CD4-positive, alpha-beta T cell (primary cell): ENCODE data around the gene TNS3. TPM values are rescaled to one million over a fixed set of nuclear protein-coding genes. Genes with fewer than 3 reads are reported as not detected.

Experiments
- ATAC-seq: fragments of 200-7000 bp; cut with Tn5 transposase; one replicate; pipeline ENCODE4 v1.10.0; 2022; ENCODE audit warnings: mild to moderate bottlenecking; ENCODE audit not compliant: poor library complexity
- CTCF ChIA-PET: fragments of 350-600 bp; sonication (Branson Sonifier 250); formaldehyde crosslinking; loops from one replicate; lab custom pipeline; 2021; ENCODE audit warnings: antibody characterized with exemption, inconsistent platforms; lab: Charles Lee
- POLR2A ChIA-PET: fragments of 350-600 bp; sonication (Branson Sonifier 250); formaldehyde crosslinking; loops from one replicate; lab custom pipeline; 2021; ENCODE audit warnings: antibody characterized with exemption, inconsistent platforms; lab: Charles Lee
- DNase-seq, 14 experiments: peaks; one replicate each; pipeline ENCODE4 v3.0.0-alpha.2; 2013 to 2020; ENCODE audit warnings: mixed read lengths in 2 of 14
- H3K27ac ChIP-seq, 2 donors: one replicate each; pipeline versions ENCODE4 v1.5.1 to v1.7.0; 2013; ENCODE audit warnings: low read length in 2 of 2, low read depth in 1 of 2, mild to moderate bottlenecking in 1 of 2
- H3K27me3 ChIP-seq, 2 experiments: 1 replicate in 1 of 2; 2 replicates in 1 of 2; pipeline versions ENCODE4 v1.6.1 to v1.7.0; 2013; ENCODE audit warnings: low read length in 2 of 2, control low read depth in 1 of 2, mild to moderate bottlenecking in 1 of 2, moderate library complexity in 1 of 2; ENCODE audit not compliant: insufficient read depth in 2 of 2, control insufficient read depth in 1 of 2
- H3K36me3 ChIP-seq: one replicate; pipeline ENCODE4 v1.6.1; 2013; ENCODE audit warnings: low read length, control low read depth; ENCODE audit not compliant: insufficient read depth
- H3K4me1 ChIP-seq: one replicate; pipeline ENCODE4 v1.6.1; 2013; ENCODE audit warnings: low read length, control low read depth; ENCODE audit not compliant: insufficient read depth
- H3K4me3 ChIP-seq: one replicate; pipeline ENCODE4 v1.5.1; 2013; ENCODE audit warnings: mild to moderate bottlenecking, low read length, moderate library complexity
- H3K9me3 ChIP-seq, 2 experiments: 1 replicate in 1 of 2; 2 replicates in 1 of 2; pipeline versions ENCODE4 v1.6.1 to v1.7.0; 2013; ENCODE audit warnings: low read length in 2 of 2, mild to moderate bottlenecking in 2 of 2, control low read depth in 1 of 2, moderate library complexity in 1 of 2; ENCODE audit not compliant: control insufficient read depth in 1 of 2, insufficient read depth in 1 of 2
- H3K27ac Mint-ChIP-seq: one replicate; pipeline ENCODE4 v1.8.0; 2020; ENCODE audit warnings: mixed read lengths
- H3K27me3 Mint-ChIP-seq: one replicate; pipeline ENCODE4 v1.8.0; 2021; ENCODE audit warnings: mixed read lengths
- H3K36me3 Mint-ChIP-seq: one replicate; pipeline ENCODE4 v1.8.0; 2021; ENCODE audit warnings: low read depth, mixed read lengths
- H3K4me1 Mint-ChIP-seq: one replicate; pipeline ENCODE4 v1.8.0; 2021; ENCODE audit warnings: low read depth, mixed read lengths
- H3K4me3 Mint-ChIP-seq: one replicate; pipeline ENCODE4 v1.8.0; 2020; ENCODE audit warnings: mild to moderate bottlenecking, mixed read lengths
- H3K9me3 Mint-ChIP-seq: one replicate; pipeline ENCODE4 v1.8.0; 2020; ENCODE audit warnings: mixed read lengths
- intact Hi-C, 2 experiments: fragments of 100-400 bp; cut with DNase I in 1 of 2; cut with micrococcal nuclease in 1 of 2; formaldehyde crosslinking; loops; one replicate each; pipeline versions ENCODE4 v1.15.1 to v1.9.0; 2023 to 2025; cut with DNase I, micrococcal nuclease
- total RNA-seq, 174 experiments: library from RNA in 2 of 174; stranded (reverse) in 2 of 174; gene quantifications; one replicate each; pipeline ENCODE4 v1.2.3 and lab custom pipeline; 2021 to 2026
- TF ChIP-seq, protein P1 (sequence below): fragments of 200-600 bp; IDR thresholded peaks from one replicate; pipeline ENCODE4 v1.8.0; 2022; ENCODE audit warnings: antibody characterized with exemption, mild to moderate bottlenecking

TNS3 gene
- total RNA-seq, 2 experiments from 2014 or later: 0.16 to 0.47 TPM

DNA sequence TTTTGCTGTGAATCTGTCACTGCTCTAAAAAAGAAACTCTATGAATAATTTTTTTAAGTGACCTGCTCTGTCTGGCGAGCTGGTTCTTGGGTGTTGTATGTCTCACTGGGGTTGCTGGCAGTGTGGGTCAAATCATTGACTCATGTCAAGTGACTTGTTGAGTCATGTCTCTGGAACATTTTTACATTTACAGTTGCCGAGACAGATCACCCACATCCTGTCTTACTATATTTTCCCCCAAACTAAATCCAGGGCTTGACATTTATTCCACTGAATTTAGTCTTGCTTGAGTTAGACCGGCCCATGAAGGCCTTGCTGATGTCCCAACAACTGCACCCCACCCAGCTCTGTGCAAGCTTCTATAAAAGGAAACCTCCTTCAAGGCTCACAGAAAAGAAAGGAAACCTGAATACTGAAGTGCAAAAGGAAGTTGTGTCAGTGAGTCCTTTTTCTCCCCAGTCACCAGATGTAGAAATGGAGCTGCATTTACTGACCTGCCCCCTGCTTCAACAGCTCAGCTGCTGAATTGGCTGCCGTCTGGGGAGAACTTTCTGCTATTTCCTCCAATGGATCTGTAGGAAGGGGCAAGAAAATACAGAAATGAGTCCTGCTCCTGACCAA lies 290.3 kb downstream of the TNS3 start:
- TF ChIP-seq, protein P1, sequence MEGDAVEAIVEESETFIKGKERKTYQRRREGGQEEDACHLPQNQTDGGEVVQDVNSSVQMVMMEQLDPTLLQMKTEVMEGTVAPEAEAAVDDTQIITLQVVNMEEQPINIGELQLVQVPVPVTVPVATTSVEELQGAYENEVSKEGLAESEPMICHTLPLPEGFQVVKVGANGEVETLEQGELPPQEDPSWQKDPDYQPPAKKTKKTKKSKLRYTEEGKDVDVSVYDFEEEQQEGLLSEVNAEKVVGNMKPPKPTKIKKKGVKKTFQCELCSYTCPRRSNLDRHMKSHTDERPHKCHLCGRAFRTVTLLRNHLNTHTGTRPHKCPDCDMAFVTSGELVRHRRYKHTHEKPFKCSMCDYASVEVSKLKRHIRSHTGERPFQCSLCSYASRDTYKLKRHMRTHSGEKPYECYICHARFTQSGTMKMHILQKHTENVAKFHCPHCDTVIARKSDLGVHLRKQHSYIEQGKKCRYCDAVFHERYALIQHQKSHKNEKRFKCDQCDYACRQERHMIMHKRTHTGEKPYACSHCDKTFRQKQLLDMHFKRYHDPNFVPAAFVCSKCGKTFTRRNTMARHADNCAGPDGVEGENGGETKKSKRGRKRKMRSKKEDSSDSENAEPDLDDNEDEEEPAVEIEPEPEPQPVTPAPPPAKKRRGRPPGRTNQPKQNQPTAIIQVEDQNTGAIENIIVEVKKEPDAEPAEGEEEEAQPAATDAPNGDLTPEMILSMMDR: no peak
- Mint-ChIP-seq H3K36me3 (no peaks in the 10 kb centered on the region), H3K4me3 (no peak overlapping the region), H3K4me1 (no peaks in the 10 kb centered on the region), H3K27ac (no peak overlapping the region), H3K9me3 (no peaks in the 10 kb centered on the region), H3K27me3 (no peaks in the 10 kb centered on the region)
- peak in 2 of 14 experiments; percentile 8 to 26 for DNase-seq
- no peak overlapping the region for H3K27ac ChIP-seq
- H3K4me1 ChIP-seq: no peaks in the 10 kb centered on the region
- H3K4me3 ChIP-seq: no peak overlapping the region
- no peaks in the 10 kb centered on the region for H3K27me3 ChIP-seq
- ATAC-seq: no peak
- CTCF ChIA-PET: no interaction called here
- POLR2A ChIA-PET: no interaction called here
- no peaks in the 10 kb centered on the region for H3K9me3 ChIP-seq
- intact Hi-C loops: no loop called here
- H3K36me3 ChIP-seq: no peaks in the 10 kb centered on the region

DNA sequence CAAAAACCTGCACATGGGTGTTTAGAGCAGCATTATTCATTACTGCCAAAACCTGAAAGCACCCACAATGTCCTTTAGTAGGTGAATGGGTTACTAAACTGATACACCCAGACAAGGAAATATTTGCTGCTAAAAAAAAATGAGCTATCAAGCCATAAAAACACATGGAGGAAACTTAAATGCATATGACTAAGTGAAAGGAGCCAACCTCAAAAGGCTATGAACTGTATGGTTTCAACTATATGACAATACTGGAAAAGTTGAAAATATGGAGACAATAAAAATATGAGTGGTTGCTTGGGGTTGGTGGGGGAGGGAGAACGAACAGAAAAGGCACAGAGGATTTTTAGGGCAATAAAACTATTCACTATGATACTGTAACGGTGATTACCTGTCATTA lies 291.0 kb downstream of the TNS3 start:
- Mint-ChIP-seq H3K27ac (no peak overlapping the region), H3K36me3 (no peaks in the 10 kb centered on the region), H3K9me3 (no peaks in the 10 kb centered on the region), H3K4me3 (no peak overlapping the region), H3K27me3 (no peaks in the 10 kb centered on the region), H3K4me1 (no peaks in the 10 kb centered on the region)
- Histone ChIP-seq H3K4me3 (no peak overlapping the region), H3K36me3 (no peaks in the 10 kb centered on the region), H3K27ac (no peak overlapping the region), H3K27me3 (no peaks in the 10 kb centered on the region), H3K4me1 (no peaks in the 10 kb centered on the region), H3K9me3 (no peaks in the 10 kb centered on the region)
- intact Hi-C loops: no loop called here
- POLR2A ChIA-PET: no interaction called here
- ATAC-seq: no peak
- CTCF ChIA-PET: no interaction called here
- TF ChIP-seq, protein P1: no peak
- no peak for DNase-seq

DNA sequence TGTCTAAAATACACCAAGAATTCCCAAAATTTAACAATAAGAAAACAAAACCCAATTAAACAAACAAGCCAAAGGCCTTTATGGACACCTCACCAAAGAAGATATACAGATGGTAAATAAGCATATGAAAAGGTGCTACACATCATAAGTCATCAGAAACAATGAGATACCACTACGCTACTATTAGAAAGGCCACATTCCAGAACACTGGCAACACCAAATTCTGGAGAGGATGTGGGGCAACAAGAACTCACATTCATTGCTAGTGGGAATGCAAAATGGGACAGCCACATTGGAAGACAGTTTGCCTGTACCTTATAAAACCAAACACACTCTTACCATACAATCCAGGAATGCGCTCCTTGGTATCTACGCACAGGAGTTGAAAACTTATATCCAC lies 291.4 kb downstream of the TNS3 start:
- H3K4me1 Mint-ChIP-seq: no peaks in the 10 kb centered on the region
- no peaks in the 10 kb centered on the region for H3K9me3 Mint-ChIP-seq
- no peak overlapping the region for H3K27ac Mint-ChIP-seq
- H3K4me3 Mint-ChIP-seq: no peak overlapping the region
- no peaks in the 10 kb centered on the region for H3K4me1 ChIP-seq
- ChIA-PET CTCF (no interaction called here), POLR2A (no interaction called here)
- TF ChIP-seq, protein P1: no peak
- H3K36me3 ChIP-seq: no peaks in the 10 kb centered on the region
- DNase-seq: no peak
- H3K27ac ChIP-seq: no peak overlapping the region
- intact Hi-C loops: no loop called here
- H3K27me3 Mint-ChIP-seq: no peaks in the 10 kb centered on the region
- no peak for ATAC-seq
- no peak overlapping the region for H3K4me3 ChIP-seq
- no peaks in the 10 kb centered on the region for H3K9me3 ChIP-seq
- no peaks in the 10 kb centered on the region for H3K36me3 Mint-ChIP-seq
- no peaks in the 10 kb centered on the region for H3K27me3 ChIP-seq
